NB4 (cell line): ENCODE data around the gene TFCP2L1.

Source experiments
- CTCF ChIP-seq: IDR thresholded peaks from one replicate; pipeline ENCODE4 v1.5.1; 2012; ENCODE audit warnings: low read depth, low read length
- MAX ChIP-seq: IDR thresholded peaks from 2 replicates; pipeline ENCODE4 v1.6.1; 2011; ENCODE audit warnings: low read depth, low read length
- MYC ChIP-seq: IDR thresholded peaks from 2 replicates; pipeline ENCODE4 v1.6.1; 2011; ENCODE audit warnings: low read depth, low read length
- POLR2A ChIP-seq: IDR thresholded peaks from 2 replicates; pipeline ENCODE4 v1.6.1; 2011; ENCODE audit warnings: mild to moderate bottlenecking; ENCODE audit not compliant: insufficient read length; ENCODE audit errors: extremely low read depth

- no peak for TF ChIP-seq CTCF
- no peak for TF ChIP-seq POLR2A
- no peak for TF ChIP-seq MAX
- TF ChIP-seq MYC: peak; percentile 42; the same call in 1 of the 2 replicates
Measured at GRCh38 chr2:121189011-121189410, 96.0 kb downstream of the TFCP2L1 start.
